ENCODE data around the gene APOO.

GRCh38 chrX:23822841-23823240, 84.9 kb downstream of the APOO start:
- TF ChIP-seq CTCF (IDR thresholded peaks at IDR 0.05; ENCODE audit: insufficient read depth, low read depth, low read length): no peak
- no peak for TF ChIP-seq EZH2 (IDR thresholded peaks at IDR 0.05; ENCODE audit: insufficient read depth, low read length)
